ENCODE results near the gene PDIA3.
"Not testable (repeated sequence)": the region's sequence is repeated elsewhere in the genome, so short reads cannot be mapped to it uniquely, and the experiment has no call there.

PDIA3 gene

GRCh38 chr15:43776101-43776717, 30.0 kb downstream of the PDIA3 start:
- DNase-seq (ENCODE audit: low read depth in 1 of 2, low spot score in 1 of 2) = no peak

GRCh38 chr15:43776718-43777266, 30.6 kb downstream of the PDIA3 start, which contains the start of gene ELL3:
ELL3 (minus strand) TSS chr15:43776966; CDS start chr15:43776901, 65 bp downstream.
- peak; percentile 54 to 66 for DNase-seq (ENCODE audit: low read depth in 1 of 2, low spot score in 1 of 2)

- peak; percentile 65 to 70 for DNase-seq (ENCODE audit: low read depth in 1 of 2, low spot score in 1 of 2)
Measured at GRCh38 chr15:43777267-43777914, 31.2 kb downstream of the PDIA3 start.

GRCh38 chr15:43779016-43779415, 32.8 kb downstream of the PDIA3 start:
- no peak for DNase-seq (ENCODE audit: low read depth in 1 of 2, low spot score in 1 of 2)

- no peak for DNase-seq (ENCODE audit: low read depth in 1 of 2, low spot score in 1 of 2)
Measured at GRCh38 chr15:43789409-43789808, 43.2 kb downstream of the PDIA3 start.

GRCh38 chr15:43791993-43792760, 45.9 kb downstream of the PDIA3 start, which contains the start of gene SERF2:
SERF2 (plus strand) TSS chr15:43792320; CDS start chr15:43792377, 57 bp downstream.
- peak; percentile 99 for DNase-seq (ENCODE audit: low read depth in 1 of 2, low spot score in 1 of 2)

GRCh38 chr15:43792761-43793476, 46.7 kb downstream of the PDIA3 start:
- DNase-seq (ENCODE audit: low read depth in 1 of 2, low spot score in 1 of 2) = no peak

GRCh38 chr15:43793647-43794046, 47.4 kb downstream of the PDIA3 start:
- DNase-seq (ENCODE audit: low read depth in 1 of 2, low spot score in 1 of 2) = no peak

GRCh38 chr15:43794269-43795037, 48.2 kb downstream of the PDIA3 start:
- no peak for DNase-seq (ENCODE audit: low read depth in 1 of 2, low spot score in 1 of 2)

- no peak for DNase-seq (ENCODE audit: low read depth in 1 of 2, low spot score in 1 of 2)
Measured at GRCh38 chr15:43795197-43795596, 49.0 kb downstream of the PDIA3 start.

- DNase-seq (ENCODE audit: low read depth in 1 of 2, low spot score in 1 of 2) = no peak
Measured at GRCh38 chr15:43795997-43796396, 49.8 kb downstream of the PDIA3 start.

- no peak for DNase-seq (ENCODE audit: low read depth in 1 of 2, low spot score in 1 of 2)
Measured at GRCh38 chr15:43796566-43796965, 50.3 kb downstream of the PDIA3 start.

GRCh38 chr15:43799209-43799944, 53.1 kb downstream of the PDIA3 start:
- no peak for DNase-seq (ENCODE audit: low read depth in 1 of 2, low spot score in 1 of 2)

GRCh38 chr15:43799945-43800285, 53.7 kb downstream of the PDIA3 start, which contains the start of gene SERINC4:
SERINC4 (minus strand) TSS chr15:43800220; CDS start chr15:43799986, 234 bp downstream.
- DNase-seq (ENCODE audit: low read depth in 1 of 2, low spot score in 1 of 2) = no peak

GRCh38 chr15:43800286-43801141, 54.3 kb downstream of the PDIA3 start, which contains the start of gene HYPK:
HYPK (plus strand) TSS chr15:43800599; CDS start chr15:43800623, 24 bp downstream.
- DNase-seq (ENCODE audit: low read depth in 1 of 2, low spot score in 1 of 2) = peak; percentile 83 to 84

- DNase-seq (ENCODE audit: low read depth in 1 of 2, low spot score in 1 of 2) = not testable (repeated sequence)
Measured at GRCh38 chr15:43802676-43803075, 56.4 kb downstream of the PDIA3 start.

- no peak for DNase-seq (ENCODE audit: low read depth in 1 of 2, low spot score in 1 of 2)
Measured at GRCh38 chr15:43808435-43808950, 62.3 kb downstream of the PDIA3 start.

GRCh38 chr15:43808960-43809678, 62.9 kb downstream of the PDIA3 start:
- no peak for DNase-seq (ENCODE audit: low read depth in 1 of 2, low spot score in 1 of 2)
